Thyroid gland (tissue), 4 donors: ENCODE data around the gene ENPP3.

ENCODE experiments used
- POLR2A ChIP-seq, 2 donors: fragments of 450-650 bp; IDR thresholded peaks; one replicate each; pipeline ENCODE4 v1.6.1; 2017; ENCODE audit warnings: antibody characterized with exemption in 2 of 2, mild to moderate bottlenecking in 2 of 2, moderate library complexity in 1 of 2
- TF ChIP-seq, protein P1 (sequence below), 6 experiments: fragments of 200-600 bp in 3 of 6; fragments of 450-650 bp in 3 of 6; sonication (generic) in 3 of 6; IDR thresholded peaks; one replicate each; pipeline ENCODE4 v1.5.1; 2016 to 2019; ENCODE audit warnings: antibody characterized with exemption in 6 of 6, mild to moderate bottlenecking in 2 of 6, inconsistent platforms in 1 of 6, moderate library complexity in 1 of 6

DNA sequence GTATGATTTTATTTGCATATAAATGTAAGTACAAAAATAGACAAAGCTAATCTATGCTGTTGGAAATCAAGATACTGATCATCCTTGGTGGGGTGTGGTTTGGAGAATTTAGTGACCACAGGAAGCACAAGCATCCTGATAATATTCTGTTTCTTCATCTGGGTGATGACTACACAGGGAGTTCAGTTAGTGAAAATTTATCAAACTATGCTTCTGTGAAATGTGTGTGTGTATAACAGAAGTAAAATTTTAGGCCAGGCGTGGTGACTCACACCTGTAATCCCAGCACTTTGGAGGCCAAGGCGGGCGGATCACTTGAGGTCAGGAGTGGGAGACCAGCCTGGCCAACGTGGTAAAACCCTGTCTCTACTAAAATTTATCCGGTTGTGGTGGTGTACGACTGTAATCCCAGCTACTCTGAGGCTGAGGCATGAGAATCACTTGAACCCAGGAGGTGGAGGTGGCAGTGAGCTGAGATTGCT lies 20.6 kb downstream of the ENPP3 start:
- TF ChIP-seq, protein P1, sequence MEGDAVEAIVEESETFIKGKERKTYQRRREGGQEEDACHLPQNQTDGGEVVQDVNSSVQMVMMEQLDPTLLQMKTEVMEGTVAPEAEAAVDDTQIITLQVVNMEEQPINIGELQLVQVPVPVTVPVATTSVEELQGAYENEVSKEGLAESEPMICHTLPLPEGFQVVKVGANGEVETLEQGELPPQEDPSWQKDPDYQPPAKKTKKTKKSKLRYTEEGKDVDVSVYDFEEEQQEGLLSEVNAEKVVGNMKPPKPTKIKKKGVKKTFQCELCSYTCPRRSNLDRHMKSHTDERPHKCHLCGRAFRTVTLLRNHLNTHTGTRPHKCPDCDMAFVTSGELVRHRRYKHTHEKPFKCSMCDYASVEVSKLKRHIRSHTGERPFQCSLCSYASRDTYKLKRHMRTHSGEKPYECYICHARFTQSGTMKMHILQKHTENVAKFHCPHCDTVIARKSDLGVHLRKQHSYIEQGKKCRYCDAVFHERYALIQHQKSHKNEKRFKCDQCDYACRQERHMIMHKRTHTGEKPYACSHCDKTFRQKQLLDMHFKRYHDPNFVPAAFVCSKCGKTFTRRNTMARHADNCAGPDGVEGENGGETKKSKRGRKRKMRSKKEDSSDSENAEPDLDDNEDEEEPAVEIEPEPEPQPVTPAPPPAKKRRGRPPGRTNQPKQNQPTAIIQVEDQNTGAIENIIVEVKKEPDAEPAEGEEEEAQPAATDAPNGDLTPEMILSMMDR (IDR thresholded peaks at IDR 0.05) = no peak
- no peak for TF ChIP-seq POLR2A (IDR thresholded peaks at IDR 0.05)
